ENCODE results near the gene MIOX. TPM values are rescaled to one million over a fixed set of nuclear protein-coding genes. Genes with fewer than 3 reads are reported as not detected.
A peak's percentile ranks its signal among the peaks of the same experiment; 100 is the strongest.

MIOX gene
- total RNA-seq, 1 donor from 2014 or later = not detected

GRCh38 chr22:50507421-50507990, 20.8 kb downstream of the MIOX start, which contains the start of gene LMF2:
LMF2 (minus strand) TSS chr22:50507702; CDS start chr22:50507675, 27 bp downstream.
- Histone ChIP-seq H3K27ac (replicated peaks) (peak within 1 kb of the TSS; percentile 94), H3K4me1 (peaks cover 34% of the 10 kb centered on the region), H3K9me3 (replicated peaks) (no peaks in the 10 kb centered on the region), H3K4me3 (peak within 1 kb of the TSS; percentile 99), H3K27me3 (ENCODE audit: low read depth) (no peaks in the 10 kb centered on the region), H3K36me3 (peaks cover 30% of the 10 kb centered on the region)
- TF ChIP-seq, protein P1, sequence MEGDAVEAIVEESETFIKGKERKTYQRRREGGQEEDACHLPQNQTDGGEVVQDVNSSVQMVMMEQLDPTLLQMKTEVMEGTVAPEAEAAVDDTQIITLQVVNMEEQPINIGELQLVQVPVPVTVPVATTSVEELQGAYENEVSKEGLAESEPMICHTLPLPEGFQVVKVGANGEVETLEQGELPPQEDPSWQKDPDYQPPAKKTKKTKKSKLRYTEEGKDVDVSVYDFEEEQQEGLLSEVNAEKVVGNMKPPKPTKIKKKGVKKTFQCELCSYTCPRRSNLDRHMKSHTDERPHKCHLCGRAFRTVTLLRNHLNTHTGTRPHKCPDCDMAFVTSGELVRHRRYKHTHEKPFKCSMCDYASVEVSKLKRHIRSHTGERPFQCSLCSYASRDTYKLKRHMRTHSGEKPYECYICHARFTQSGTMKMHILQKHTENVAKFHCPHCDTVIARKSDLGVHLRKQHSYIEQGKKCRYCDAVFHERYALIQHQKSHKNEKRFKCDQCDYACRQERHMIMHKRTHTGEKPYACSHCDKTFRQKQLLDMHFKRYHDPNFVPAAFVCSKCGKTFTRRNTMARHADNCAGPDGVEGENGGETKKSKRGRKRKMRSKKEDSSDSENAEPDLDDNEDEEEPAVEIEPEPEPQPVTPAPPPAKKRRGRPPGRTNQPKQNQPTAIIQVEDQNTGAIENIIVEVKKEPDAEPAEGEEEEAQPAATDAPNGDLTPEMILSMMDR (IDR thresholded peaks at IDR 0.05; ENCODE audit: borderline replicate concordance) = no peak
- intact Hi-C loops (cut with micrococcal nuclease) = no loop called here
- peak; percentile 90 for DNase-seq

- Histone ChIP-seq H3K36me3 (peaks cover 22% of the 10 kb centered on the region), H3K27ac (replicated peaks) (peak within 1 kb of the TSS; percentile 94), H3K9me3 (replicated peaks) (no peaks in the 10 kb centered on the region), H3K4me1 (peaks cover 34% of the 10 kb centered on the region), H3K4me3 (peak within 1 kb of the TSS; percentile 99), H3K27me3 (ENCODE audit: low read depth) (no peaks in the 10 kb centered on the region)
- peak; percentile 95 for DNase-seq
- intact Hi-C loops (cut with micrococcal nuclease) = no loop called here
- TF ChIP-seq, protein P1 (IDR thresholded peaks at IDR 0.05; ENCODE audit: borderline replicate concordance) = no peak
These were observed 21.6 kb downstream of the MIOX start, which contains the start of gene NCAPH2 for GRCh38 chr22:50507991-50508884. NCAPH2 (plus strand) TSS chr22:50508224; CDS start chr22:50508338, 114 bp downstream.

GRCh38 chr22:50508897-50509296, 22.2 kb downstream of the MIOX start:
- H3K27ac ChIP-seq (replicated peaks) = peak overlapping the region; percentile 88
- DNase-seq = no peak
- intact Hi-C loops (cut with micrococcal nuclease) = no loop called here

GRCh38 chr22:50513175-50513574, 26.5 kb downstream of the MIOX start:
- H3K4me3 ChIP-seq = no peak overlapping the region
- H3K27ac ChIP-seq (replicated peaks) = no peak overlapping the region
- H3K36me3 ChIP-seq = peaks cover 19% of the 10 kb centered on the region
- DNase-seq = no peak
- H3K9me3 ChIP-seq (replicated peaks) = no peaks in the 10 kb centered on the region
- H3K27me3 ChIP-seq (ENCODE audit: low read depth) = no peaks in the 10 kb centered on the region
- TF ChIP-seq, protein P1 (IDR thresholded peaks at IDR 0.05; ENCODE audit: borderline replicate concordance) = no peak
- intact Hi-C loops (cut with micrococcal nuclease) = no loop called here
- peaks cover 16% of the 10 kb centered on the region for H3K4me1 ChIP-seq

More at GRCh38 chr22:50508897-50509296, 22.2 kb downstream of the MIOX start:
- Histone ChIP-seq H3K27me3 (ENCODE audit: low read depth) (no peaks in the 10 kb centered on the region), H3K4me1 (peaks cover 34% of the 10 kb centered on the region), H3K9me3 (replicated peaks) (no peaks in the 10 kb centered on the region), H3K36me3 (peaks cover 18% of the 10 kb centered on the region), H3K4me3 (peak overlapping the region; percentile 82)
- TF ChIP-seq, protein P1 (IDR thresholded peaks at IDR 0.05; ENCODE audit: borderline replicate concordance) = no peak

DNA sequence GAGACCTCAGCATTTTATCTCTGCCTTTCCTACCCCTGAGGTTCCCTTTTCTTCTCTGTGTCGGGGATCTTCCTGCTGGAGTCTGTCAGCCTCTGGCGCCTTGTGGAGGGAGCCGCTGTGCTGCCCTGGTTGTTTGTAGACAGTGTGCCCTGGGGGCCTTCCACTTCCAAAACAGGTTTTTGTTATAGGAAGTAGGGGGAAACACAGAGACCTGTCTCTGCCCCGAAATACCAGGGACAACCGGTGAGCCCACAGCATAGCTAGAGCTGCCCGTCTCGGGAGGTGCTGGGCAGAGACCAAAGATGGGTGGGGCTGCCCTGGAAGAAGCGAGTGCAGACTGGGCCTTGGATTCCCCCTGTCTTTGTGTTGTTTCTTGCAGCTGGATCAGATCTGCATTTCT, 29.4 kb downstream of the MIOX start:
- Histone ChIP-seq H3K9me3 (replicated peaks) (no peaks in the 10 kb centered on the region), H3K36me3 (peaks cover 47% of the 10 kb centered on the region), H3K4me1 (no peaks in the 10 kb centered on the region), H3K27ac (replicated peaks) (no peak overlapping the region), H3K4me3 (no peak overlapping the region), H3K27me3 (ENCODE audit: low read depth) (no peaks in the 10 kb centered on the region)
- TF ChIP-seq, protein P1 (IDR thresholded peaks at IDR 0.05; ENCODE audit: borderline replicate concordance) = no peak
- no peak for DNase-seq
- intact Hi-C loops (cut with micrococcal nuclease) = no loop called here

All from left ventricle myocardium inferior (tissue), 1 donor.